ENCODE measurements around the gene KCTD11. TPM values are rescaled to one million over a fixed set of nuclear protein-coding genes. Genes with fewer than 3 reads are reported as not detected.
A peak's percentile ranks its signal among the peaks of the same experiment; 100 is the strongest.
"Not testable (repeated sequence)": the region's sequence is repeated elsewhere in the genome, so short reads cannot be mapped to it uniquely, and the experiment has no call there.

The KCTD11 gene
- total and polyA plus RNA-seq, 10 of the 15 experiments (the other 5 are each of a cell fraction or from before 2014, with no cell fraction given), result 0.05 to 7.3 (median 2.9) TPM

DNA sequence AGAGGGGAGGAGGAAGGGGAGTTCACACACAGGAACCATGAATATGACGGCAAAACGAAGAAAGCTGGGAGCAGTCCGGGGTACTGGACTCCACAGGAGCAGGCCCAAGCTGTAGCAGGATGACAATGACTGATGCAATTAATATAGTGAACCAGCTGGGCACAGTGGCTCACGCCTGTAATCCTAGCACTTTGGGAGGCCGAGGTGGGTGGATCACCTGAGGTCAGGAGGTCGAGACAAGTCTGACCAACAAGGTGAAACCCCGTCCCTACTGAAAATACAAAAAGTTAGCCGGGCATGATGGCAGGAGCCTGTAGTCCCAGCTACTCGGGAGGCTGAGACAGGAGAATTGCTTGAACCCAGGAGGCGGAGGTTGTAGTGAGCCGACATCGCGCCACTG, 16.2 kb upstream of the KCTD11 start:
- peak; percentile 16 for ATAC-seq
- intact Hi-C loops (cut with micrococcal nuclease; ENCODE audit: unreplicated experiment); H4K20me1 ChIP-seq (ENCODE audit: control insufficient read depth, insufficient read depth); BruUV-seq (replicated peaks); H3K27me3 ChIP-seq (replicated peaks in 1 of 2; ENCODE audit: control insufficient read depth in 2 of 2, insufficient read depth in 2 of 2, low read length in 1 of 2); FAIRE-seq; H2AFZ ChIP-seq (ENCODE audit: control insufficient read depth, low read depth, low read length); in situ Hi-C loops (cut with MboI); H3K9me3 ChIP-seq (replicated peaks; ENCODE audit: control insufficient read depth, insufficient read depth, low read length); DNase-seq (ENCODE audit: low read depth, low spot score): not testable (repeated sequence)
- peak overlapping the region; percentile 99 for H3K9ac ChIP-seq (ENCODE audit: control insufficient read depth, insufficient read depth, low read length)
- 23% methylated on average over 13 of the region's 13 CpGs for WGBS (ENCODE audit: insufficient coverage, insufficient replicate concordance, low lambda C conversion rate, missing lambda C conversion rate)
- peaks cover 0 to 17% of the 10 kb centered on the region in 2 experiments; a peak in 2 of 4 replicates for H3K36me3 ChIP-seq (ENCODE audit: control insufficient read depth in 2 of 2, insufficient read depth in 2 of 2, low read length in 1 of 2)
- H3K27ac ChIP-seq (ENCODE audit: control insufficient read depth, insufficient read depth), result peak overlapping the region; percentile 99
- ChIA-PET POLR2A (interaction anchor here (0.5 to 3.9 kb wide), 21 partner anchors 8 to 1607 kb away, joined by 3 to 52 read pairs (median 5); partner anchors contain the start of genes FXR2, GPS2, KCTD11 and POLR2A), SMC1A (ENCODE audit: uncharacterized antibody, unreplicated experiment) (interaction anchor here (0.8 to 4.5 kb wide), 13 partner anchors 7 to 290 kb away, joined by 3 to 33 read pairs (median 5); partner anchors contain the start of genes CTDNEP1, GPS2, KCTD11 and NEURL4), CTCF (interaction anchor here (0.7 to 3.8 kb wide), 15 partner anchors 9 to 352 kb away, joined by 3 to 46 read pairs (median 8); partner anchors contain the start of genes NEURL4, SENP3, TMEM102 and TMEM256), RAD21 (ENCODE audit: unreplicated experiment) (interaction anchor here (0.6 to 5.2 kb wide), 16 partner anchors 9 to 351 kb away, joined by 3 to 45 read pairs (median 4); partner anchors contain the start of genes FXR2, GABARAP, KCTD11 and PLSCR3)
- H3K4me3 ChIP-seq, result peak overlapping the region; percentile 96
- peaks cover 30% of the 10 kb centered on the region for H3K79me2 ChIP-seq (ENCODE audit: control insufficient read depth, insufficient read depth, low read length)
- H3K4me2 ChIP-seq (ENCODE audit: control insufficient read depth, insufficient read depth), result peak overlapping the region; percentile 97
- TF ChIP-seq NR2F1 (conservative IDR thresholded peaks at IDR 0.05) (peak; percentile 92), BHLHE40 (IDR thresholded peaks at IDR 0.05; ENCODE audit: borderline replicate concordance in 1 of 2, low read depth in 2 of 2, low read length in 1 of 2) (peak in 1 of 2 experiments; percentile 64; a peak in 2 of 4 replicates), HDGF (IDR thresholded peaks at IDR 0.05) (0 out of 2 replicates have a peak, but pooled peaks have one; percentile 22)
- peaks cover 34% of the 10 kb centered on the region for H3K4me1 ChIP-seq (ENCODE audit: control insufficient read depth, insufficient read depth, low read length)

Measured in GM12878 (cell line).